Measurements from ENCODE around the gene ARHGAP18. TPM values are rescaled to one million over a fixed set of nuclear protein-coding genes. Genes with fewer than 3 reads are reported as not detected.

Gene ARHGAP18
- total RNA-seq, 2 donors from 2014 or later: 18.7 to 28.3 TPM

DNA sequence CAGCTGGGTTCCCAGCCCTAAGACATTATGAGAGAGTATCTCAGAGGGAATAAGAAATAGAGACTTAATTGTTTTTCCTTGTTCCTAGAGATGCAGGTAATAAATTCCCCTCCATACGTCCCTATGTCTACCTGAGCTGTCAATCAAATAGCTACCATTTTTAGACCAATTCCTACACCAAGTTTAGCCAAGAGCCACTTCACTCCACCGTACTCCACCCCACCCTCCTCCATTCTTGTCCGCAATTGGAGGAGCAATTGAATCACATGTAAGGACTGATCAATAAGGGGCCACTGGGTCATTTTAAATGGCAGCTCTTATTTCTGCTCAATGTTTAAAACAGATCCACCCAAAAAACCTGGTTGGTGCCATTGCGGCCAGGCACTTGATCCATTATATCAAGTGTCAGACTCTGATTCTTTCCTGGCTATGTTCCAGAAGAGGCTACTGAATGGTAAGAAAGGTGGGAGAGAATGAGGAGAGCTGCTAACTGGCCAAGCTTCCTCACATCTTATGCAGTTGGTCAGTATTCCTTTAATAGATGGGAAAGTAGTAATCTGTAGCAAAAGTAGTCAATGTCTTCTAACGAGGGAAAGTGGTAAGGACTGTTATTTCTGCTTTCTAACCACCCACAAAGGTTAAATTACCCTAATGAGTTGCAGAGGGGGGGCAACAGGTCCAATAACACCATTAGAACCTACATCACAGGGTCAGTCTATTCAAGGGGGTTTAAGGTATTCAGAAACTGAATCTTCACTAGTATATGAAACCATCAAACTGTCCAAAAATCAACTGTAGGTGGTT lies 34.1 kb downstream of the ARHGAP18 start:
- no peak overlapping the region for H3K9ac ChIP-seq (ENCODE audit: low read depth in 2 of 2, low read length in 2 of 2)
- H3K4me3 ChIP-seq: no peak overlapping the region
- H3K27ac ChIP-seq: no peak overlapping the region
- H3K36me3 ChIP-seq: no peaks in the 10 kb centered on the region
- no peaks in the 10 kb centered on the region for H3K4me1 ChIP-seq
- intact Hi-C loops (cut with DNase I): no loop called here
- H3K9me3 ChIP-seq: no peaks in the 10 kb centered on the region
- no peak for DNase-seq
- TF ChIP-seq, protein P1, sequence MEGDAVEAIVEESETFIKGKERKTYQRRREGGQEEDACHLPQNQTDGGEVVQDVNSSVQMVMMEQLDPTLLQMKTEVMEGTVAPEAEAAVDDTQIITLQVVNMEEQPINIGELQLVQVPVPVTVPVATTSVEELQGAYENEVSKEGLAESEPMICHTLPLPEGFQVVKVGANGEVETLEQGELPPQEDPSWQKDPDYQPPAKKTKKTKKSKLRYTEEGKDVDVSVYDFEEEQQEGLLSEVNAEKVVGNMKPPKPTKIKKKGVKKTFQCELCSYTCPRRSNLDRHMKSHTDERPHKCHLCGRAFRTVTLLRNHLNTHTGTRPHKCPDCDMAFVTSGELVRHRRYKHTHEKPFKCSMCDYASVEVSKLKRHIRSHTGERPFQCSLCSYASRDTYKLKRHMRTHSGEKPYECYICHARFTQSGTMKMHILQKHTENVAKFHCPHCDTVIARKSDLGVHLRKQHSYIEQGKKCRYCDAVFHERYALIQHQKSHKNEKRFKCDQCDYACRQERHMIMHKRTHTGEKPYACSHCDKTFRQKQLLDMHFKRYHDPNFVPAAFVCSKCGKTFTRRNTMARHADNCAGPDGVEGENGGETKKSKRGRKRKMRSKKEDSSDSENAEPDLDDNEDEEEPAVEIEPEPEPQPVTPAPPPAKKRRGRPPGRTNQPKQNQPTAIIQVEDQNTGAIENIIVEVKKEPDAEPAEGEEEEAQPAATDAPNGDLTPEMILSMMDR (IDR thresholded peaks at IDR 0.05): no peak
- H3K27me3 ChIP-seq: no peaks in the 10 kb centered on the region

DNA sequence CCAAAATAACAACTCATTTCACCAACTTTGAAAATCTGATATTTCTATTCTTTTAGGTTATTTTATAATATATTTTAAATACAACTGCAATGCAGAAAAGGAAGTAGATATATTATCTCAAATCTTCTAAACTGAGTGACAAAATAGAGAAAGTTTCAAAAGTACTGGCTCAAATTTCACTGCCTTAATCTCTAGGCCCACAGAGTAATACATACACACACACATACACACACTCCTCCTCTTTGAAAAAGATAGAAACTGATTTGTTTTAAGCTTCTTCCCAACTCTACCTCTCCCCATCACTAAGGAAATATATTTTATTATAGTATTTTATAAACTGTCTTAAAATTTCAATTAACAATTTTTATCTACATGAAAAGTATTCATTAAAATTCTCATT lies 36.2 kb downstream of the ARHGAP18 start:
- Histone ChIP-seq H3K4me3 (no peak overlapping the region), H3K27me3 (no peaks in the 10 kb centered on the region), H3K27ac (no peak overlapping the region), H3K9me3 (no peaks in the 10 kb centered on the region), H3K4me1 (no peaks in the 10 kb centered on the region), H3K9ac (ENCODE audit: low read depth in 2 of 2, low read length in 2 of 2) (no peak overlapping the region), H3K36me3 (no peaks in the 10 kb centered on the region)
- DNase-seq: no peak
- intact Hi-C loops (cut with DNase I): no loop called here
- TF ChIP-seq, protein P1 (IDR thresholded peaks at IDR 0.05): no peak

DNA sequence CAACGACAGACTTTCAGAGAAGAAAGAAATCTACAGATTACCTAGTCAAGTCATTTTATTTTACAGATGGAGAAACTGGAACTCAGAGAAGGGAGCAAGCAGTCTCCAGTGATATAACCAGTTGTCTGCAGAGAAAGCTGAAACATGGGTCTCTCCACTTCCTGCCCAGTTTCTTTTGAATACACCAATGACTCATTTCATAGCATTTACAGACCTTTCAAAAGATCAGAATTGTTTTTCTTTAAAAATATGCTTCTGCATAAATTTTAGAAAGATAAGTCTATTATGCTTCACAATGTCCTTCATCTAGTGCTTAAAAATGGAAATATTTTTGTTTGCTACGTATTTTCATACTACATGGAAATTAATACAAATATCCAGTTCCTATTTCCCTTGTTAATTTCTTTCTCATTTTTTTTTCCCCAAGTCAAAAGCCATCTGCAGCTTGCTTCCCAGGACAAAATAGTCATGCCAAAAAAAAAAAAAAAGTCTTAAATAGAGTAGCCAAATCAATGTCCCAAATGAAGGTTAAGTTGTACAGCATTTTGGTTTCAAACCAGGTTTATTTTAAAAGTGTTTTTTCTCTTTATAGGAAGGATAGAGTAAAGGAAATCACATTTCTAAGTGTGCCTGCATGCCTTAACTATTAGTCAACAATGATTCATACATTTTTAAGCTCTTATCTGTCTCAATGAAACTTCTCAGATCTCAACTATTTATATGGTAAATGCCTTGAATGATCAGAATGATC lies 36.9 kb downstream of the ARHGAP18 start:
- intact Hi-C loops (cut with DNase I): no loop called here
- H3K9ac ChIP-seq (ENCODE audit: low read depth in 2 of 2, low read length in 2 of 2): no peak overlapping the region
- H3K27me3 ChIP-seq: no peaks in the 10 kb centered on the region
- H3K36me3 ChIP-seq: no peaks in the 10 kb centered on the region
- no peak for DNase-seq
- peak overlapping the region; percentile 23 for H3K27ac ChIP-seq
- no peak overlapping the region for H3K4me3 ChIP-seq
- no peaks in the 10 kb centered on the region for H3K9me3 ChIP-seq
- no peaks in the 10 kb centered on the region for H3K4me1 ChIP-seq
- TF ChIP-seq, protein P1 (IDR thresholded peaks at IDR 0.05): no peak

DNA sequence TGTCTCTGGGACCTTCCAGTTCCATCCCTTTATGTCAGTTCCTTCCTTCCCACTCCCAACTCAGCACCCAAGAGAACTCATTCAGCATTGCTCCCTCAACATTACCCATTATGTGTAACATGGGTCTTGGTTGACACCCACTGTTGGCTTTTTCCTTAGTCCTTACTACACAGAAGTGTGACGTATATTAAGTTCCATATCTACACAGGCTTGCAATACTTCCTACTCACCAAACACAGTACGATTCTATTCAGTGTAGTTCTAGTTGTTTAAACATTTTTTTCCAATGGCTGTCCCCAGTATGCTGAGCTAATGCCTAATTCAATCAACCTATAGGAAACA lies 37.7 kb downstream of the ARHGAP18 start:
- no peak overlapping the region for H3K4me3 ChIP-seq
- no peaks in the 10 kb centered on the region for H3K36me3 ChIP-seq
- H3K27me3 ChIP-seq: no peaks in the 10 kb centered on the region
- H3K9ac ChIP-seq (ENCODE audit: low read depth in 2 of 2, low read length in 2 of 2): no peak overlapping the region
- TF ChIP-seq, protein P1 (IDR thresholded peaks at IDR 0.05): no peak
- no peak for DNase-seq
- H3K4me1 ChIP-seq: no peaks in the 10 kb centered on the region
- H3K27ac ChIP-seq: peak overlapping the region; percentile 23
- intact Hi-C loops (cut with DNase I): no loop called here
- no peaks in the 10 kb centered on the region for H3K9me3 ChIP-seq

DNA sequence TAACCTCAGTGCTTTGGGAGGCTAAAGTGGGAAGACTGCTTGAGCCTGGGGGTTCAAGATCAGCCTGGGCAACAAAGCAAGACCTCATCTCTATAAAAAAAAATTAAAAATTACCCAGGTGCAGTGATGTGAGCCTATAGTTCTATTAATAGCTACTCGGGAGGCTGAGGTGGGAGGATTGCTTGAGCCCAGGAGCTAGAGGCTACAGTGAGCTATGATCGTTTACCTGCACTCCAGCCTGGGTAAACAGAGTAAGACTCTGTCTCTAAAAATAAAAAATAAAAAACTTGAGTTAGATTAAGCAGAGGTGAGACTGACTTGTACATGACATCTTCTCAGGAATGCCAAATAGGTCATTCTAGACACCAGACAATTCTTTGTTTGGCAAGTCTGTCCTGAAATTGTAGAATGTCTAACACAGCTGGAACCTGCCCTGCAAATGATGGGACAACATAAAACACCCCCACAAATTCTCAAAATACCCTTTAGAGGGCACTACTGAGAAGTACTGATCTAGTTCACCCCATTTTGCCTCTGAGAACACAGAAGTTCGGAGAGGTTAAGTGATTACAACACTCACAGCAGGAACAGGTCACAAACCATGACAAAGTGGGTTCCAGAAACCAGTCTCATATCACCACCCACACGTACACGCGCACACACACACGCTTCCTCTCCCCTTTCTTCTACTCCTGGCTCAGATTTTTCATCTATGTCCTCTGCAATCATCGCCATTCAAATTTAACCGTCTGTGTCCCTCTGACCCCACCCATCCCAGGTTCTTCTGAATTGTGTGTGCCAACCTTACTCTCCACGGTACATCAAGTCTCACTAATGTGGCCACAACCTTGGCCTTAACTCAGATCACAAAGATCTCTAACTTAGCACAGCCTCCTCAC lies 38.3 kb downstream of the ARHGAP18 start:
- no peaks in the 10 kb centered on the region for H3K36me3 ChIP-seq
- no peaks in the 10 kb centered on the region for H3K27me3 ChIP-seq
- no peaks in the 10 kb centered on the region for H3K9me3 ChIP-seq
- TF ChIP-seq, protein P1 (IDR thresholded peaks at IDR 0.05): no peak
- intact Hi-C loops (cut with DNase I): no loop called here
- no peaks in the 10 kb centered on the region for H3K4me1 ChIP-seq
- H3K9ac ChIP-seq (ENCODE audit: low read depth in 2 of 2, low read length in 2 of 2): no peak overlapping the region
- H3K4me3 ChIP-seq: no peak overlapping the region
- H3K27ac ChIP-seq: peak overlapping the region; percentile 23
- DNase-seq: no peak
